ENCODE measurements around the gene DMRT1. TPM values are rescaled to one million over a fixed set of nuclear protein-coding genes. Genes with fewer than 3 reads are reported as not detected.

The DMRT1 gene
- total RNA-seq, 1 experiment from 2014 or later = 0.47 TPM

DNA sequence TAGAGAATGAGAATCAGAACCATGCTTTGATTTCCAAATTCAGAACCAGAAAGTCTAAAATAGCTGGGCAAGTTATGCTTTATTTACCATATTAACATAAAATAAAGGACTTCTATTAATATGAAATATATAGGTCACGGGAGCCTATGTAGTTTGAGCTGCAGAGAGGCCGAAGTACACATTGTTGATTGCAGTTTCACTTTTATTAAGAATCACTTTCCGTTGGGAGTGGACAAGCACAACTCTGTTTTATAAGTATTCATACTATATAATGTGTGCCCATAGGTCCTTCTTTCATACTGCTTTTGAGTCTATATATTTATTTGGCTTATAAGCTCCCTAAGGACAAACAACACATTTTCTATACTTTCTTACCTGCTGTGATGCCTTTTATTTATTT, 76.2 kb downstream of the DMRT1 start:
- CTCF ChIA-PET = interaction anchor here (3.1 kb wide), 1 partner anchor 10 kb away, joined by 15 read pairs; no protein-coding TSS in a partner anchor

More for the DNA sequence above, 76.2 kb downstream of the DMRT1 start:
- Histone ChIP-seq H3K4me2 (ENCODE audit: low read length) (no peak overlapping the region), H3K9me2 (ENCODE audit: insufficient read depth) (no peaks in the 10 kb centered on the region), H3K79me2 (ENCODE audit: insufficient read depth, low read length) (no peaks in the 10 kb centered on the region), H3K9ac (ENCODE audit: low read length) (no peak overlapping the region), H3K4me1 (ENCODE audit: control insufficient read depth in 1 of 2, insufficient read depth in 2 of 2, low read length in 2 of 2) (no peaks in the 10 kb centered on the region), H2AFZ (ENCODE audit: low read depth, low read length, poor library complexity, severe bottlenecking) (no peak overlapping the region), H3K4me3 (replicated peaks in 1 of 2; ENCODE audit: low read depth in 1 of 2, low read length in 2 of 2) (no peak overlapping the region), H4K20me1 (ENCODE audit: insufficient read depth) (no peaks in the 10 kb centered on the region), H3K9me3 (ENCODE audit: control insufficient read depth in 1 of 2, insufficient read depth in 1 of 2, low read depth in 1 of 2, low read length in 2 of 2) (no peaks in the 10 kb centered on the region), H3K36me3 (ENCODE audit: control insufficient read depth in 1 of 2, insufficient read depth in 2 of 2, low read length in 2 of 2) (no peaks in the 10 kb centered on the region), H3K27ac (ENCODE audit: low read depth, low read length) (no peak overlapping the region), H3K27me3 (ENCODE audit: insufficient read depth, low read length) (peaks cover 4% of the 10 kb centered on the region; the same call in 1 of the 2 replicates)
- TF ChIP-seq RAD21 (IDR thresholded peaks at IDR 0.05; ENCODE audit: low read depth) (no peak), SIN3A (IDR thresholded peaks at IDR 0.05; ENCODE audit: low read depth) (no peak), SP1 (IDR thresholded peaks at IDR 0.05; ENCODE audit: low read depth) (no peak), ELF1 (IDR thresholded peaks at IDR 0.05; ENCODE audit: borderline replicate concordance, low read depth) (no peak), ZFX (IDR thresholded peaks at IDR 0.05) (no peak), FOSL1 (IDR thresholded peaks at IDR 0.05; ENCODE audit: low read depth) (no peak), EZH2phosphoT487 (IDR thresholded peaks at IDR 0.05; ENCODE audit: borderline replicate concordance) (no peak), JUND (IDR thresholded peaks at IDR 0.05) (no peak), SRF (IDR thresholded peaks at IDR 0.05; ENCODE audit: low read depth) (no peak), CBX3 (IDR thresholded peaks at IDR 0.05; ENCODE audit: low read depth) (no peak), CTCF (IDR thresholded peaks at IDR 0.05 in 2 of 3, conservative IDR thresholded peaks at IDR 0.05 in 1 of 3; ENCODE audit: borderline replicate concordance in 1 of 3, insufficient read depth in 1 of 3, low read depth in 2 of 3, low read length in 2 of 3) (no peak)
- ChIA-PET POLR2A (no interaction called here), RAD21 (ENCODE audit: low non-redundant PET in 1 of 2, low total read pairs in 2 of 2, uncharacterized antibody in 2 of 2, unreplicated experiment in 2 of 2) (no interaction called here)
- ATAC-seq (no peak), DNase-seq (ENCODE audit: low read depth, low spot score) (no peak)
- intact Hi-C loops (cut with micrococcal nuclease) = no loop called here
- BruUV-seq (replicated peaks) = no TSS peak
